Endothelial cell (in vitro differentiated cells): ENCODE results near the gene LAMTOR4. TPM values are rescaled to one million over a fixed set of nuclear protein-coding genes. Genes with fewer than 3 reads are reported as not detected.
A peak's percentile ranks its signal among the peaks of the same experiment; 100 is the strongest.

Experiments
- DNase-seq: peaks from one replicate; pipeline ENCODE4 v3.0.0; 2021; ENCODE audit warnings: low spot score
- H3K27ac Mint-ChIP-seq: one replicate; pipeline ENCODE4 v1.8.0; 2021; ENCODE audit warnings: mixed read lengths, inconsistent platforms; ENCODE audit not compliant: unreplicated experiment
- H3K27me3 Mint-ChIP-seq: one replicate; pipeline ENCODE4 v1.8.0; 2021; ENCODE audit warnings: mild to moderate bottlenecking, moderate library complexity, mixed read lengths, inconsistent platforms; ENCODE audit not compliant: unreplicated experiment
- H3K36me3 Mint-ChIP-seq: one replicate; pipeline ENCODE4 v1.8.0; 2021; ENCODE audit warnings: mild to moderate bottlenecking, low read depth, mixed read lengths, inconsistent platforms; ENCODE audit not compliant: unreplicated experiment
- H3K4me1 Mint-ChIP-seq: one replicate; pipeline ENCODE4 v1.8.0; 2021; ENCODE audit warnings: mild to moderate bottlenecking, mixed read lengths, inconsistent platforms; ENCODE audit not compliant: unreplicated experiment
- H3K4me3 Mint-ChIP-seq: one replicate; pipeline ENCODE4 v1.8.0; 2021; ENCODE audit warnings: mild to moderate bottlenecking, mixed read lengths, inconsistent platforms; ENCODE audit not compliant: unreplicated experiment
- H3K9me3 Mint-ChIP-seq: one replicate; pipeline ENCODE4 v1.8.0; 2021; ENCODE audit warnings: mixed read lengths, inconsistent platforms; ENCODE audit not compliant: unreplicated experiment
- long read RNA-seq: library from polyadenylated mRNA; unstranded; transcript quantifications from one replicate; pipeline ENCODE4 v2.0.0, GENCODE V29; 2020; ENCODE audit not compliant: unreplicated experiment
- total RNA-seq: library from RNA; stranded (reverse); fragmentation: NEBNext Ultra II Directional; extraction: Animal tissue kit (Norgen Biotek cat#: 25700); gene quantifications from one replicate; pipeline ENCODE4 v1.2.1, GENCODE V29; 2021; ENCODE audit not compliant: unreplicated experiment
- TF ChIP-seq, protein P1 (sequence below): fragments of 200-600 bp; sonication (generic); IDR thresholded peaks from one replicate; pipeline ENCODE4 v1.5.0; 2021; ENCODE audit warnings: antibody characterized with exemption; ENCODE audit not compliant: unreplicated experiment

Gene LAMTOR4
- 68.6 TPM for total RNA-seq
- long read RNA-seq, transcript LAMTOR4-201 (4 exons, 605 nt) = major isoform, 48 of 60 reads
- long read RNA-seq, partial matches to known transcripts = 0 of 60 reads
- long read RNA-seq, other reads (novel, unspliced or antisense) = 4 of 60 reads

DNA sequence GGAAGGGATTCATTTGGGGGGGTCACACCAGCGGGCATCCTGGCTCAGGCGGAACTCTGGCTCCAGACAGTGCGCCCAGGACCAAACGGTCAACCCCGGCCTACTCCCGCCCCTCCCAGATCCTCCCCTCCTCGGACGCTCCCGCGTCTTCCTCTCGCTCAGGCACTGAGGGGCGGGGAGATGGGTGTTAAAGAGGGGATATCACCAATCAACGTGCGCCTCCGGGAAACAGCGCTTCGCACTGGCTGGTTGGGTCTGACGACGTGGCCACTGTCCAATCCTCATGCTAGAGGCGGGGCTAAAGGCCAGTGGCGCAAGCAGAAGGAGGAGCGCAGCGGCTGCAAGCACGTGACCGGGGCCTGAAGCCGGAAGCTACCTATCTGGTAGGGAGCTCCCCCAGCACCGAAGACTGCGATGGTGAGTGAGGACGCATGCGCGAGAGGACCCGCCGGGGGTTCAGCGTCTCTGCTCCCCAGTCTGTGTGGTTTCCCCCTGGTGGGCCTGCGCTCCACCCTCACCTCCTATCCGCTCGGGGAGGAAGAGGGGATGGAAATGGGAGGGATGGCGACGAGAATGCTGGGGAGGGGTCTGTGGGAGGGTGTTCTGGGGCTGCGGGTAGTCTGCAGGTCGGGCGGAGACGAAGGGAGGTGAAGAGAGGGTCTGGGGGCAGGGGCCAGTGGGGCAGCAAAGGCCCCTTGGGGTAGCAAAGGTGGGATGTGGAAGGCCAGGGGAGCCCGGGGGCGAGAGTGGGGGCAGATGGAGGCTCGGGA is at the start of gene LAMTOR4:
TSS of gene LAMTOR4 (plus strand) at position 360 of the 770 bp plus-strand sequence. CDS start at position 415, 55 bp downstream.
- peaks cover 3% of the 10 kb centered on the region for H3K27me3 Mint-ChIP-seq
- peaks cover 20% of the 10 kb centered on the region for H3K4me1 Mint-ChIP-seq
- H3K4me3 Mint-ChIP-seq = peak within 1 kb of the TSS; percentile 97
- peak; percentile 92 for DNase-seq
- H3K27ac Mint-ChIP-seq = peak within 1 kb of the TSS; percentile 76
- no peaks in the 10 kb centered on the region for H3K9me3 Mint-ChIP-seq
- peaks cover 7% of the 10 kb centered on the region for H3K36me3 Mint-ChIP-seq
- TF ChIP-seq, protein P1, sequence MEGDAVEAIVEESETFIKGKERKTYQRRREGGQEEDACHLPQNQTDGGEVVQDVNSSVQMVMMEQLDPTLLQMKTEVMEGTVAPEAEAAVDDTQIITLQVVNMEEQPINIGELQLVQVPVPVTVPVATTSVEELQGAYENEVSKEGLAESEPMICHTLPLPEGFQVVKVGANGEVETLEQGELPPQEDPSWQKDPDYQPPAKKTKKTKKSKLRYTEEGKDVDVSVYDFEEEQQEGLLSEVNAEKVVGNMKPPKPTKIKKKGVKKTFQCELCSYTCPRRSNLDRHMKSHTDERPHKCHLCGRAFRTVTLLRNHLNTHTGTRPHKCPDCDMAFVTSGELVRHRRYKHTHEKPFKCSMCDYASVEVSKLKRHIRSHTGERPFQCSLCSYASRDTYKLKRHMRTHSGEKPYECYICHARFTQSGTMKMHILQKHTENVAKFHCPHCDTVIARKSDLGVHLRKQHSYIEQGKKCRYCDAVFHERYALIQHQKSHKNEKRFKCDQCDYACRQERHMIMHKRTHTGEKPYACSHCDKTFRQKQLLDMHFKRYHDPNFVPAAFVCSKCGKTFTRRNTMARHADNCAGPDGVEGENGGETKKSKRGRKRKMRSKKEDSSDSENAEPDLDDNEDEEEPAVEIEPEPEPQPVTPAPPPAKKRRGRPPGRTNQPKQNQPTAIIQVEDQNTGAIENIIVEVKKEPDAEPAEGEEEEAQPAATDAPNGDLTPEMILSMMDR = no peak

DNA sequence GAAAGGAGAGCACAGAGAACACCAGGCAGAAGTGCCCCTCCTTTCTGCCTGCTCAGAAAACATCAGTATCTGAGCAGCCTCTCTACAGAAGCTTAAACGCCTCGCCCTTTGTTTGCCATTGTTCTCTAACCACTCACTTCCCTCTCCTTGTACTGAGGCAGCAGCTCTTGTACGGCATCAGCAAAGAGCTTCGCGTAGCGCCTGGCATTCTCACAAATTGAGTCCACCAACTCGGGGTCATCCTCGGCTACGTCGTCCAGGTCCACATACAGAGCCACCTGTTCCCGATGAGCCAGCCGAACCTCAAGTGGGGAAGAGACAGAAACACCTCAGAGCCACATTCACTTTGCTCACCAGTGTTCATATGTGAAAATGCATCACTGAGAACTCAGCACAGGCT is 49.3 kb upstream of the LAMTOR4 start:
- Mint-ChIP-seq H3K36me3 (peaks cover 54% of the 10 kb centered on the region), H3K27ac (peak overlapping the region; percentile 93)

DNA sequence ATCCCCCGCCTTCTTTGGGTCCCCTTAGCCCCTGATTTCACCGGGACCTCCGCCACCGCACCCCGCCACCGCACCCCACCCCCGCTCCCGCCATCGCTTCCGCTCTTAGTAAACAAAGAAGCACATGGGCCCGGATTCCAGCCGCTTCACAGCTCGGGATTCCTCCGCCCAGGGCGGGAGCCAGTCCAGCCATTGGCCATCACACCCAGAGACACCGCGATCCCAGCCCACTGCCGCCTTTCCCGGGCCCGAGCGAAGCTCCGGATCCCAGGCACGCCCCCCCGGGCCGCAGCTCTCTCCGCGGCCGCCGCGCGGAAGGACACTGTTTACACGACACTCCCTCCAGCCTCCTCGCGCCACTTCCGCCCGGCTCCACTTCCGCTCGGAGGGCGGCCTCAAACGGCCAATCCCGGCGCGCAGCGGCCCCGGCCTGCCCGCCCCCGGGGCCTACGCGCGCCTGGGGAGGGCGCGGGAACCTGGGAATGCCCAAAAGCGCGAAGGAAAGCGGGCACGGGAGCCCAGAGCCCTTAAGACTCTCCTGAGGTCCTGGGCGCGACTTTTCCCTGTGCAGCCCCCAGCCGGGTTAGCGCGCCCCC is 48.2 kb upstream of the LAMTOR4 start:
- H3K4me1 Mint-ChIP-seq = peaks cover 48% of the 10 kb centered on the region
- peak overlapping the region; percentile 95 for H3K27ac Mint-ChIP-seq
- no peaks in the 10 kb centered on the region for H3K9me3 Mint-ChIP-seq
- DNase-seq = peak; percentile 98
- H3K27me3 Mint-ChIP-seq = peaks cover 51% of the 10 kb centered on the region
- TF ChIP-seq, protein P1 = no peak
- peaks cover 47% of the 10 kb centered on the region for H3K36me3 Mint-ChIP-seq
- peak overlapping the region; percentile 94 for H3K4me3 Mint-ChIP-seq

More for the DNA sequence above, 49.3 kb upstream of the LAMTOR4 start:
- H3K4me1 Mint-ChIP-seq = peaks cover 53% of the 10 kb centered on the region
- peaks cover 55% of the 10 kb centered on the region for H3K27me3 Mint-ChIP-seq
- H3K9me3 Mint-ChIP-seq = no peaks in the 10 kb centered on the region
- peak overlapping the region; percentile 93 for H3K4me3 Mint-ChIP-seq
- TF ChIP-seq, protein P1 = no peak
- DNase-seq = no peak

DNA sequence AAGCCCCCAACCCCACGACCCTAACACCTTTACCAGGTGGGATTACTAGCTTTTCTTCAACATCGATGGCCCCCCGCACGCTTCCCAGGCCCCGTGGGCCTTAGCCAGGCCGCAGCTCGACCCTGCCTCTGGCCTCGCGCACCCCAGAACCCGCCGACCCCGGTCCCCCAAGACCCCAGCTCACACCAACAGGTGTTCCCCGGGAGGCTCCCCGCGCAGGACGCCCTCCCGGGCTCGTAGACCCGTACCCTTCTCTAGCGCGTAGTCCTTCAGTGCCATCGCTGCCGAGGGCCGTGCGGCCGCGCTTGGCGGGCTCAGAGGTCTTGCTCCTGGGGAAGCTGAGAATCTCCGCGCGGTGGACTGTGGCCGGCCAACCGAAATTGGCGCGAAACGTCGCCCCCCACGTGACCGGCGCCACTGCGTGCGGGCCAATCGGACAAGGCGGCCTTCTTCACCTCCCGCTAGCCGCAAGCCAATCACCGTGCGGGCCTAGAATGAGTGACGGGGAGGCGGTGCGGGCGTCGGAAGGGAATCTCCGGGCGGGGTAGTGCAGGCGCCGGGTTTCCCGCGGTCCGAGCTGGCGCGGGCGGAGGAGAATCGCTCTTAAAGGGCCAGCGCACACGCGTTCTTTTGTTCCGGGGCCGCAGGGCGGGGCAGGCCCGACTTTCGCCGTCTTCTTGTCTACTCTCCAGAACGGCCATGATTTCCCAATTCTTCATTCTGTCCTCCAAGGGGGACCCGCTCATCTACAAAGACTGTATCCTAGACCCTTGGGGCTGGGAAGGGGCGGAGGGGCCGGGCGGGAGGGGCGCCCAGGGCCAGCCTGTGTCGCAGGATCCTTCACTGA is 47.5 kb upstream of the LAMTOR4 start, which contains the start of the genes AP4M1 and MCM7:
TSS of gene AP4M1 (plus strand) at position 628 of the 847 bp plus-strand sequence. CDS start at position 700, 72 bp downstream.
TSS of gene MCM7 (minus strand) at position 382 of the 847 bp plus-strand sequence. CDS start at position 279, 103 bp downstream.
- Mint-ChIP-seq H3K27ac (peak within 1 kb of the TSS; percentile 95), H3K4me3 (peak within 1 kb of the TSS; percentile 94), H3K9me3 (no peaks in the 10 kb centered on the region), H3K36me3 (peaks cover 42% of the 10 kb centered on the region), H3K27me3 (peaks cover 48% of the 10 kb centered on the region), H3K4me1 (peaks cover 43% of the 10 kb centered on the region)
- TF ChIP-seq, protein P1 = no peak
- peak; percentile 98 for DNase-seq
